ENCODE measurements around the gene HOXA2.
A peak's percentile ranks its signal among the peaks of the same experiment; 100 is the strongest.

DNA sequence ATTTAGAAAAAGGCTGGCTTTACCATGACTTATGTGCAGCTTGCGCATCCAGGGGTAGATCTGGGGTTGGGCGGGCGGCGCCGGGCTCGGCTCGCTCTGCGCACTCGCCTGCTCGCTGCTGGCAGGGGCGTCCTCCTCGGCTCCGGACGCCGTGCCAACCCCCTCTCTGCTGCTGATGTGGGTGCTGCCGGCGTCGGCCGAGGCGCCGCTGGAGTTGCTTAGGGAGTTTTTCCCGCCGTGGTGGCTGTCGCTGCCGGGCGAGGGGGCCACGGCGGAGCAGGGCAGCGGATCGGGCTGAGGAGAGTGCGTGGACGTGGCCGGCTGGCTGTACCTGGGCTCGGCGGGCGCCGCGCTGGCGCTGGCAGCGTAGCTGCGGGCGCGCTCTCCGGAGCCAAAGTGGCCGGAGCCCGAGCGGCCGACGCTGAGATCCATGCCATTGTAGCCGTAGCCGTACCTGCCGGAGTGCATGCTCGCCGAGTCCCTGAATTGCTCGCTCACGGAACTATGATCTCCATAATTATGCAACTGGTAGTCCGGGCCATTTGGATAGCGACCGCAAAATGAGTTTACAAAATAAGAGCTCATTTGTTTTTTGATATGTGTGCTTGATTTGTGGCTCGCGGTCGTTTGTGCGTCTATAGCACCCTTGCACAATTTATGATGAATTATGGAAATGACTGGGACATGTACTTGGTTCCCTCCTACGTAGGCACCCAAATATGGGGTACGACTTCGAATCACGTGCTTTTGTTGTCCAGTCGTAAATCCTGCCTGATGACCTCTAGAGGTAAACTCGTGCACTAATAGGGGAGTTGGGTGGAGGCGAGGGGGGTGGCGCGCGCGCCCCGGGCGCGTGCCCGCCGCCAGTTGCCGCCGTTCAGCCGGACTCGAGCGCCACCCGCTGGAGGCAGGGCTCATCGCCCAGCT, 40.8 kb upstream of the HOXA2 start, which contains the start of gene HOXA5:
- peak; percentile 72 to 95 for TF ChIP-seq POLR2A (IDR thresholded peaks at IDR 0.05)
- TF ChIP-seq, protein P1, sequence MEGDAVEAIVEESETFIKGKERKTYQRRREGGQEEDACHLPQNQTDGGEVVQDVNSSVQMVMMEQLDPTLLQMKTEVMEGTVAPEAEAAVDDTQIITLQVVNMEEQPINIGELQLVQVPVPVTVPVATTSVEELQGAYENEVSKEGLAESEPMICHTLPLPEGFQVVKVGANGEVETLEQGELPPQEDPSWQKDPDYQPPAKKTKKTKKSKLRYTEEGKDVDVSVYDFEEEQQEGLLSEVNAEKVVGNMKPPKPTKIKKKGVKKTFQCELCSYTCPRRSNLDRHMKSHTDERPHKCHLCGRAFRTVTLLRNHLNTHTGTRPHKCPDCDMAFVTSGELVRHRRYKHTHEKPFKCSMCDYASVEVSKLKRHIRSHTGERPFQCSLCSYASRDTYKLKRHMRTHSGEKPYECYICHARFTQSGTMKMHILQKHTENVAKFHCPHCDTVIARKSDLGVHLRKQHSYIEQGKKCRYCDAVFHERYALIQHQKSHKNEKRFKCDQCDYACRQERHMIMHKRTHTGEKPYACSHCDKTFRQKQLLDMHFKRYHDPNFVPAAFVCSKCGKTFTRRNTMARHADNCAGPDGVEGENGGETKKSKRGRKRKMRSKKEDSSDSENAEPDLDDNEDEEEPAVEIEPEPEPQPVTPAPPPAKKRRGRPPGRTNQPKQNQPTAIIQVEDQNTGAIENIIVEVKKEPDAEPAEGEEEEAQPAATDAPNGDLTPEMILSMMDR (IDR thresholded peaks at IDR 0.05), result peak; percentile 71 to 96 (median 90)

Measured in adrenal gland (tissue), 5 donors.